OCI-LY1 (cell line): Measurements from ENCODE around the gene ZBTB20.

ENCODE experiments used
- H2AFZ ChIP-seq: fragments of 200-600 bp; sonication (generic), shearing (Covaris generic); 2 replicates; pipeline ENCODE4 v1.6.0; 2014; ENCODE audit warnings: antibody characterized with exemption, mild to moderate bottlenecking, low read length
- H3F3A ChIP-seq: fragments of 200-600 bp; sonication (generic), shearing (Covaris generic); 2 replicates; pipeline ENCODE4 v1.6.0; 2014; ENCODE audit warnings: mild to moderate bottlenecking, antibody characterized with exemption, low read length, moderate library complexity; ENCODE audit not compliant: insufficient read depth
- H3K27ac ChIP-seq: fragments of 200-600 bp; sonication (generic); 2 replicates; pipeline ENCODE4 v1.5.1; 2014; ENCODE audit warnings: low read length, mixed run types, mild to moderate bottlenecking, low read depth; ENCODE audit not compliant: poor library complexity, severe bottlenecking
- H3K27me3 ChIP-seq: fragments of 200-600 bp; sonication (generic); 2 replicates; pipeline ENCODE4 v1.6.0; 2014; ENCODE audit warnings: antibody characterized with exemption, mild to moderate bottlenecking, low read length, moderate library complexity; ENCODE audit not compliant: insufficient read depth
- H3K36me3 ChIP-seq: fragments of 200-600 bp; sonication (generic); 2 replicates; pipeline ENCODE4 v1.6.1; 2014; ENCODE audit warnings: mild to moderate bottlenecking, antibody characterized with exemption, low read length, moderate library complexity, mixed read lengths; ENCODE audit not compliant: insufficient read depth
- H3K4me1 ChIP-seq: fragments of 200-600 bp; sonication (generic); 2 replicates; pipeline ENCODE4 v1.5.1; 2014; ENCODE audit warnings: mild to moderate bottlenecking, low read length, moderate library complexity; ENCODE audit not compliant: insufficient read depth, severe bottlenecking
- H3K4me2 ChIP-seq: fragments of 200-600 bp; sonication (generic), shearing (Covaris generic); 2 replicates; pipeline ENCODE4 v1.6.1; 2014; ENCODE audit warnings: low read length
- H3K4me3 ChIP-seq: fragments of 200-600 bp; sonication (generic); 2 replicates; pipeline ENCODE4 v1.5.1; 2014; ENCODE audit warnings: low read length, low read depth, mild to moderate bottlenecking, mixed read lengths; ENCODE audit not compliant: poor library complexity, severe bottlenecking
- H3K79me2 ChIP-seq: fragments of 200-600 bp; shearing (Covaris generic); 2 replicates; pipeline ENCODE4 v1.6.1; 2016; ENCODE audit warnings: mixed run types, low read length, mixed read lengths; ENCODE audit not compliant: insufficient read depth
- H3K9ac ChIP-seq: fragments of 200-600 bp; sonication (generic), shearing (Covaris generic); 2 replicates; pipeline ENCODE4 v1.6.1; 2014; ENCODE audit warnings: mild to moderate bottlenecking, low read length, mixed read lengths
- H3K9me2 ChIP-seq: fragments of 200-600 bp; sonication (generic), shearing (Covaris generic); 2 replicates; pipeline ENCODE4 v1.6.1; 2014; ENCODE audit warnings: low read depth, mild to moderate bottlenecking, low read length, mixed read lengths
- H3K9me3 ChIP-seq: fragments of 200-600 bp; shearing (Covaris generic); 2 replicates; pipeline ENCODE4 v1.6.1; 2014; ENCODE audit warnings: low read length, mixed read lengths
- H4K20me1 ChIP-seq: fragments of 200-600 bp; sonication (generic), shearing (Covaris generic); 2 replicates; pipeline ENCODE4 v1.6.0; 2016; ENCODE audit warnings: mild to moderate bottlenecking, low read length; ENCODE audit not compliant: insufficient read depth
- EZH2 ChIP-seq: fragments of 200-600 bp; sonication (generic), shearing (Covaris generic); IDR thresholded peaks from 2 replicates; pipeline ENCODE4 v1.8.0; 2017; ENCODE audit warnings: borderline replicate concordance, mixed run types, mild to moderate bottlenecking, antibody characterized with exemption, low read length, moderate library complexity, mixed read lengths
- TF ChIP-seq, protein P1 (sequence below): fragments of 200-600 bp; sonication (generic), shearing (Covaris generic); IDR thresholded peaks from 2 replicates; pipeline ENCODE4 v1.5.1; 2017; ENCODE audit warnings: mild to moderate bottlenecking, antibody characterized with exemption, low read length, moderate library complexity, mixed read lengths

Gene ZBTB20

DNA sequence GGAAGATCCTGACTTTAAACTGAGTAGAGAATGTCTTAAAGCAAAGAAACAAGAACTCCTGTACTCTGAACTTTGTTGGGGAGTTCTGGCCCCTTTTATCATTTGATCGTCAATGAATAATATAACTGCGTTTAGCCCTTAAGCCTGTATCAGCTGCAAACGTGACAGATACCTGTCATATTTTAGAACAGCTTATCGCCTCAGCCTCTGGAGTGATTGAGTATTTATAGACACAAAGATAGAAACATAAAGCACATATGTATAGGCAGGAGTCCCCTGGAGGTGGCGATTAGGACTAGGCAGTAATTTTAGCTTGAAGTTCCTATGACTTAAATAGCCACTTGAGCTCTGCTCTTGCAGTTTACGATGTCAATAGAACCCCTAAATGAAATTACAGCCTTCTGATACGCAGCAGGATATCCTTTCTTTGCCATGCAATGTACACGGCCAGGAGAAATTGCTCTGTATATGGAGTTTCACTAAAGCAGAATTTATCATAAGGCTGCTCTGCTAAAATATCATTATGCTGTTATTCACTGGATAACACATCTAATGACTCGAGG, 531.5 kb downstream of the ZBTB20 start:
- Histone ChIP-seq H3K4me3 (no peak overlapping the region), H3K4me1 (no peaks in the 10 kb centered on the region), H3K79me2 (no peaks in the 10 kb centered on the region), H3K9me2 (no peaks in the 10 kb centered on the region), H3K4me2 (no peak overlapping the region), H3F3A (no peaks in the 10 kb centered on the region), H4K20me1 (no peaks in the 10 kb centered on the region), H3K9me3 (no peaks in the 10 kb centered on the region), H3K27ac (no peak overlapping the region), H3K9ac (no peak overlapping the region), H2AFZ (no peak overlapping the region), H3K36me3 (no peaks in the 10 kb centered on the region), H3K27me3 (no peaks in the 10 kb centered on the region)
- TF ChIP-seq EZH2, result no peak
- TF ChIP-seq, protein P1, sequence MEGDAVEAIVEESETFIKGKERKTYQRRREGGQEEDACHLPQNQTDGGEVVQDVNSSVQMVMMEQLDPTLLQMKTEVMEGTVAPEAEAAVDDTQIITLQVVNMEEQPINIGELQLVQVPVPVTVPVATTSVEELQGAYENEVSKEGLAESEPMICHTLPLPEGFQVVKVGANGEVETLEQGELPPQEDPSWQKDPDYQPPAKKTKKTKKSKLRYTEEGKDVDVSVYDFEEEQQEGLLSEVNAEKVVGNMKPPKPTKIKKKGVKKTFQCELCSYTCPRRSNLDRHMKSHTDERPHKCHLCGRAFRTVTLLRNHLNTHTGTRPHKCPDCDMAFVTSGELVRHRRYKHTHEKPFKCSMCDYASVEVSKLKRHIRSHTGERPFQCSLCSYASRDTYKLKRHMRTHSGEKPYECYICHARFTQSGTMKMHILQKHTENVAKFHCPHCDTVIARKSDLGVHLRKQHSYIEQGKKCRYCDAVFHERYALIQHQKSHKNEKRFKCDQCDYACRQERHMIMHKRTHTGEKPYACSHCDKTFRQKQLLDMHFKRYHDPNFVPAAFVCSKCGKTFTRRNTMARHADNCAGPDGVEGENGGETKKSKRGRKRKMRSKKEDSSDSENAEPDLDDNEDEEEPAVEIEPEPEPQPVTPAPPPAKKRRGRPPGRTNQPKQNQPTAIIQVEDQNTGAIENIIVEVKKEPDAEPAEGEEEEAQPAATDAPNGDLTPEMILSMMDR, result no peak

- Histone ChIP-seq H3K27me3 (no peaks in the 10 kb centered on the region), H3K9me3 (no peaks in the 10 kb centered on the region), H3K4me3 (no peak overlapping the region), H3F3A (no peaks in the 10 kb centered on the region), H3K9me2 (no peaks in the 10 kb centered on the region), H2AFZ (no peak overlapping the region), H3K4me2 (no peak overlapping the region), H3K4me1 (no peaks in the 10 kb centered on the region), H3K79me2 (no peaks in the 10 kb centered on the region), H3K27ac (no peak overlapping the region), H4K20me1 (no peaks in the 10 kb centered on the region), H3K36me3 (no peaks in the 10 kb centered on the region), H3K9ac (no peak overlapping the region)
- TF ChIP-seq EZH2, result no peak
- TF ChIP-seq, protein P1, result no peak
Measured at GRCh38 chr3:114609973-114610630, 537.0 kb downstream of the ZBTB20 start.

GRCh38 chr3:114608293-114608692, 538.8 kb downstream of the ZBTB20 start:
- H4K20me1 ChIP-seq, result no peaks in the 10 kb centered on the region
- H3K27ac ChIP-seq, result no peak overlapping the region
- no peak overlapping the region for H2AFZ ChIP-seq
- no peaks in the 10 kb centered on the region for H3K4me1 ChIP-seq
- no peaks in the 10 kb centered on the region for H3K9me3 ChIP-seq
- no peaks in the 10 kb centered on the region for H3F3A ChIP-seq
- no peaks in the 10 kb centered on the region for H3K9me2 ChIP-seq
- H3K4me2 ChIP-seq, result no peak overlapping the region
- H3K36me3 ChIP-seq, result no peaks in the 10 kb centered on the region
- no peaks in the 10 kb centered on the region for H3K27me3 ChIP-seq
- no peak for TF ChIP-seq EZH2
- TF ChIP-seq, protein P1, result no peak
- H3K4me3 ChIP-seq, result no peak overlapping the region
- H3K9ac ChIP-seq, result no peak overlapping the region
- H3K79me2 ChIP-seq, result no peaks in the 10 kb centered on the region
